ENCODE data around the gene FBXO17. TPM values are rescaled to one million over a fixed set of nuclear protein-coding genes. Genes with fewer than 3 reads are reported as not detected.
"Not testable (repeated sequence)": the region's sequence is repeated elsewhere in the genome, so short reads cannot be mapped to it uniquely, and the experiment has no call there.

Gene FBXO17
- polyA plus RNA-seq, 1 donor from 2014 or later = not detected

GRCh38 chr19:38970664-38971532 lies 4.6 kb downstream of the FBXO17 start:
- Histone ChIP-seq H2AFZ (ENCODE audit: low read depth, low read length) (no peak overlapping the region), H3K27me3 (ENCODE audit: insufficient read depth, low read depth, low read length) (peaks cover 14% of the 10 kb centered on the region), H3K9ac (ENCODE audit: low read length) (no peak overlapping the region), H3K9me3 (ENCODE audit: low read length) (no peaks in the 10 kb centered on the region), H3K27ac (ENCODE audit: low read length) (no peak overlapping the region), H4K20me1 (ENCODE audit: insufficient read depth) (no peaks in the 10 kb centered on the region), H3K4me3 (ENCODE audit: low read length) (no peak overlapping the region), H3K4me2 (ENCODE audit: low read length) (no peak overlapping the region), H3K9me2 (ENCODE audit: insufficient read depth, low read length) (no peaks in the 10 kb centered on the region), H3K79me2 (replicated peaks; ENCODE audit: insufficient read depth, low read length) (no peaks in the 10 kb centered on the region), H3K36me3 (ENCODE audit: insufficient read depth, low read length) (no peaks in the 10 kb centered on the region), H3F3A (ENCODE audit: insufficient read depth, low read length, poor library complexity, severe bottlenecking) (no peaks in the 10 kb centered on the region)
- no peak for TF ChIP-seq RAD21 (conservative IDR thresholded peaks at IDR 0.05)
- no peak for TF ChIP-seq POLR2AphosphoS5 (IDR thresholded peaks at IDR 0.05)

GRCh38 chr19:38966149-38966548 lies 9.4 kb downstream of the FBXO17 start:
- not testable (repeated sequence) for H3K9me3 ChIP-seq (ENCODE audit: low read length); H3K9me2 ChIP-seq (ENCODE audit: insufficient read depth, low read length); H3F3A ChIP-seq (ENCODE audit: insufficient read depth, low read length, poor library complexity, severe bottlenecking); H3K79me2 ChIP-seq (replicated peaks; ENCODE audit: insufficient read depth, low read length); H3K4me2 ChIP-seq (ENCODE audit: low read length); H4K20me1 ChIP-seq (ENCODE audit: insufficient read depth); H3K27ac ChIP-seq (ENCODE audit: low read length); H3K9ac ChIP-seq (ENCODE audit: low read length); H3K27me3 ChIP-seq (ENCODE audit: insufficient read depth, low read depth, low read length); H2AFZ ChIP-seq (ENCODE audit: low read depth, low read length); H3K4me3 ChIP-seq (ENCODE audit: low read length); H3K36me3 ChIP-seq (ENCODE audit: insufficient read depth, low read length)

GRCh38 chr19:38964738-38965137 lies 10.8 kb downstream of the FBXO17 start:
- Histone ChIP-seq H3K4me3 (ENCODE audit: low read length) (no peak overlapping the region), H3K36me3 (ENCODE audit: insufficient read depth, low read length) (no peaks in the 10 kb centered on the region), H3K9me2 (ENCODE audit: insufficient read depth, low read length) (no peaks in the 10 kb centered on the region), H3K27me3 (ENCODE audit: insufficient read depth, low read depth, low read length) (no peaks in the 10 kb centered on the region), H3K27ac (ENCODE audit: low read length) (no peak overlapping the region), H3K9me3 (ENCODE audit: low read length) (no peaks in the 10 kb centered on the region), H3K79me2 (replicated peaks; ENCODE audit: insufficient read depth, low read length) (no peaks in the 10 kb centered on the region), H2AFZ (ENCODE audit: low read depth, low read length) (no peak overlapping the region), H4K20me1 (ENCODE audit: insufficient read depth) (no peaks in the 10 kb centered on the region), H3F3A (ENCODE audit: insufficient read depth, low read length, poor library complexity, severe bottlenecking) (no peaks in the 10 kb centered on the region), H3K9ac (ENCODE audit: low read length) (no peak overlapping the region), H3K4me2 (ENCODE audit: low read length) (no peak overlapping the region)
- TF ChIP-seq TAF1 (IDR thresholded peaks at IDR 0.05; ENCODE audit: low read depth) (no peak), REST (IDR thresholded peaks at IDR 0.05; ENCODE audit: borderline replicate concordance) (no peak), SMC3 (conservative IDR thresholded peaks at IDR 0.05; ENCODE audit: poor library complexity) (no peak), EZH2 (IDR thresholded peaks at IDR 0.05; ENCODE audit: borderline replicate concordance, insufficient read depth, low read length, poor library complexity, severe bottlenecking) (no peak), RAD21 (conservative IDR thresholded peaks at IDR 0.05) (no peak), MXI1 (conservative IDR thresholded peaks at IDR 0.05; ENCODE audit: poor library complexity, severe bottlenecking) (no peak), POLR2AphosphoS5 (IDR thresholded peaks at IDR 0.05) (no peak), CTCF (IDR thresholded peaks at IDR 0.05; ENCODE audit: poor library complexity, severe bottlenecking) (no peak)

Data from neural cell (in vitro differentiated cells).